Activated CD4-positive, alpha-beta T cell treated with anti-CD3 and anti-CD28 coated beads for 36 hours (primary cell): ENCODE results near the gene CDCP1. TPM values are rescaled to one million over a fixed set of nuclear protein-coding genes. Genes with fewer than 3 reads are reported as not detected.

ENCODE experiments used
- ATAC-seq: fragments of 200-7000 bp; cut with Tn5 transposase; one replicate; pipeline ENCODE4 v1.10.0; 2021; ENCODE audit warnings: mild to moderate bottlenecking, moderate library complexity
- CTCF ChIA-PET: fragments of 350-600 bp; sonication (Branson Sonifier 250); formaldehyde crosslinking; loops from one replicate; lab custom pipeline; 2021; ENCODE audit warnings: antibody characterized with exemption; lab: Charles Lee
- POLR2A ChIA-PET: fragments of 350-600 bp; sonication (Branson Sonifier 250); formaldehyde crosslinking; loops from one replicate; lab custom pipeline; 2021; ENCODE audit warnings: antibody characterized with exemption, inconsistent platforms; lab: Charles Lee
- DNase-seq: peaks from one replicate; pipeline ENCODE4 v3.0.0-alpha.2; 2020
- H3K27ac Mint-ChIP-seq: one replicate; pipeline ENCODE4 v1.8.0; 2021; ENCODE audit warnings: mixed read lengths
- H3K27me3 Mint-ChIP-seq: one replicate; pipeline ENCODE4 v1.8.0; 2021; ENCODE audit warnings: mixed read lengths
- H3K36me3 Mint-ChIP-seq: one replicate; pipeline ENCODE4 v1.8.0; 2021; ENCODE audit warnings: low read depth, mixed read lengths
- H3K4me1 Mint-ChIP-seq: one replicate; pipeline ENCODE4 v1.8.0; 2021; ENCODE audit warnings: mixed read lengths
- H3K4me3 Mint-ChIP-seq: one replicate; pipeline ENCODE4 v1.8.0; 2021; ENCODE audit warnings: mild to moderate bottlenecking, moderate library complexity, mixed read lengths
- H3K9me3 Mint-ChIP-seq: one replicate; pipeline ENCODE4 v1.8.0; 2021; ENCODE audit warnings: low read depth, mixed read lengths
- intact Hi-C, 2 experiments: fragments of 100-400 bp; cut with DNase I in 1 of 2; cut with micrococcal nuclease in 1 of 2; formaldehyde crosslinking; loops; one replicate each; pipeline versions ENCODE4 v1.14.2 to v1.15.1; 2022 to 2024; cut with DNase I, micrococcal nuclease
- total RNA-seq, 2 experiments: library from RNA; stranded (reverse); gene quantifications; one replicate each; pipeline ENCODE4 v1.2.3, GENCODE V29; 2021

CDCP1 gene
- total RNA-seq, 2 experiments from 2014 or later, result 3.7 to 5.8 TPM

GRCh38 chr3:45182915-45183871 is 37.0 kb upstream of the CDCP1 start:
- H3K36me3 Mint-ChIP-seq, result no peaks in the 10 kb centered on the region
- intact Hi-C loops, result no loop called here
- H3K27ac Mint-ChIP-seq, result no peak overlapping the region
- ATAC-seq (peak; percentile 35), DNase-seq (peak; percentile 16)
- peaks cover 14% of the 10 kb centered on the region for H3K4me1 Mint-ChIP-seq
- ChIA-PET CTCF (interaction anchor here (0.5 to 1.4 kb wide), 2 partner anchors 28 to 73 kb away, joined by 3 read pairs; no protein-coding TSS in a partner anchor), POLR2A (interaction anchor here (0.6 kb wide), 1 partner anchor 200 kb away, joined by 4 read pairs; no protein-coding TSS in a partner anchor)
- no peak overlapping the region for H3K4me3 Mint-ChIP-seq
- peaks cover 5% of the 10 kb centered on the region for H3K27me3 Mint-ChIP-seq
- H3K9me3 Mint-ChIP-seq, result no peaks in the 10 kb centered on the region

- no peaks in the 10 kb centered on the region for H3K9me3 Mint-ChIP-seq
- no peak overlapping the region for H3K27ac Mint-ChIP-seq
- H3K36me3 Mint-ChIP-seq, result no peaks in the 10 kb centered on the region
- ChIA-PET CTCF (interaction anchor here (0.9 to 1.0 kb wide), 2 partner anchors 11 to 71 kb away, joined by 3 read pairs; no protein-coding TSS in a partner anchor), POLR2A (no interaction called here)
- ATAC-seq (no peak), DNase-seq (no peak)
- peaks cover 7% of the 10 kb centered on the region for H3K4me1 Mint-ChIP-seq
- peaks cover 4% of the 10 kb centered on the region for H3K27me3 Mint-ChIP-seq
- H3K4me3 Mint-ChIP-seq, result no peak overlapping the region
- intact Hi-C loops, result no loop called here
Measured at GRCh38 chr3:45181496-45181895, 35.3 kb upstream of the CDCP1 start.

- Mint-ChIP-seq H3K27ac (no peak overlapping the region), H3K4me1 (peaks cover 6% of the 10 kb centered on the region), H3K36me3 (no peaks in the 10 kb centered on the region), H3K9me3 (no peaks in the 10 kb centered on the region), H3K27me3 (peaks cover 3% of the 10 kb centered on the region), H3K4me3 (no peak overlapping the region)
- ChIA-PET CTCF (interaction anchor here (0.6 to 0.9 kb wide), 2 partner anchors 11 to 667 kb away, joined by 3 read pairs; no protein-coding TSS in a partner anchor), POLR2A (no interaction called here)
- intact Hi-C loops, result no loop called here
- ATAC-seq (no peak), DNase-seq (no peak)
Measured at GRCh38 chr3:45180899-45181298, 34.7 kb upstream of the CDCP1 start.

GRCh38 chr3:45180051-45180450 is 33.9 kb upstream of the CDCP1 start:
- ATAC-seq, result no peak
- intact Hi-C loops, result no loop called here
- DNase-seq, result no peak
- ChIA-PET CTCF (no interaction called here), POLR2A (no interaction called here)
- H3K4me1 Mint-ChIP-seq, result peaks cover 6% of the 10 kb centered on the region
- no peak overlapping the region for H3K27ac Mint-ChIP-seq
- H3K4me3 Mint-ChIP-seq, result no peak overlapping the region
- H3K9me3 Mint-ChIP-seq, result no peaks in the 10 kb centered on the region
- peaks cover 3% of the 10 kb centered on the region for H3K27me3 Mint-ChIP-seq
- no peaks in the 10 kb centered on the region for H3K36me3 Mint-ChIP-seq

- Mint-ChIP-seq H3K4me3 (no peak overlapping the region), H3K27ac (no peak overlapping the region), H3K36me3 (no peaks in the 10 kb centered on the region), H3K4me1 (peaks cover 6% of the 10 kb centered on the region), H3K9me3 (no peaks in the 10 kb centered on the region), H3K27me3 (peaks cover 3% of the 10 kb centered on the region)
- DNase-seq (no peak), ATAC-seq (no peak)
- ChIA-PET CTCF (interaction anchor here (1.1 kb wide), 1 partner anchor 139 kb away, joined by 3 read pairs; no protein-coding TSS in a partner anchor), POLR2A (no interaction called here)
- intact Hi-C loops, result no loop called here
Measured at GRCh38 chr3:45179163-45179562, 33.0 kb upstream of the CDCP1 start.

- Mint-ChIP-seq H3K27me3 (peaks cover 3% of the 10 kb centered on the region), H3K27ac (no peak overlapping the region), H3K4me3 (no peak overlapping the region), H3K9me3 (no peaks in the 10 kb centered on the region), H3K36me3 (no peaks in the 10 kb centered on the region), H3K4me1 (peaks cover 6% of the 10 kb centered on the region)
- ATAC-seq (no peak), DNase-seq (no peak)
- intact Hi-C loops, result no loop called here
- ChIA-PET CTCF (interaction anchor here (1.1 kb wide), 1 partner anchor 138 kb away, joined by 3 read pairs; no protein-coding TSS in a partner anchor), POLR2A (no interaction called here)
Measured at GRCh38 chr3:45178183-45179023, 32.2 kb upstream of the CDCP1 start.

GRCh38 chr3:45176912-45177311 is 30.7 kb upstream of the CDCP1 start:
- no peak overlapping the region for H3K27ac Mint-ChIP-seq
- ATAC-seq, result no peak
- DNase-seq, result no peak
- H3K4me3 Mint-ChIP-seq, result no peak overlapping the region
- ChIA-PET CTCF (interaction anchor here (0.6 to 1.1 kb wide), 4 partner anchors 22 to 489 kb away, joined by 3 to 4 read pairs (median 3); no protein-coding TSS in a partner anchor), POLR2A (no interaction called here)
- H3K27me3 Mint-ChIP-seq, result peaks cover 3% of the 10 kb centered on the region
- H3K9me3 Mint-ChIP-seq, result no peaks in the 10 kb centered on the region
- no peaks in the 10 kb centered on the region for H3K4me1 Mint-ChIP-seq
- no peaks in the 10 kb centered on the region for H3K36me3 Mint-ChIP-seq
- intact Hi-C loops, result no loop called here

- intact Hi-C loops, result no loop called here
- Mint-ChIP-seq H3K9me3 (no peaks in the 10 kb centered on the region), H3K4me1 (peaks cover 8% of the 10 kb centered on the region), H3K4me3 (no peak overlapping the region), H3K27ac (no peak overlapping the region), H3K27me3 (peaks cover under 1% of the 10 kb centered on the region), H3K36me3 (no peaks in the 10 kb centered on the region)
- POLR2A ChIA-PET, result no interaction called here
- no peak for DNase-seq
- no peak for ATAC-seq
- CTCF ChIA-PET, result interaction anchor here (1.0 kb wide), 1 partner anchor 143 kb away, joined by 3 read pairs; no protein-coding TSS in a partner anchor
Measured at GRCh38 chr3:45174234-45174633, 28.1 kb upstream of the CDCP1 start.

- Mint-ChIP-seq H3K9me3 (no peaks in the 10 kb centered on the region), H3K27ac (no peak overlapping the region), H3K4me1 (peaks cover 8% of the 10 kb centered on the region), H3K36me3 (no peaks in the 10 kb centered on the region), H3K27me3 (no peaks in the 10 kb centered on the region), H3K4me3 (no peak overlapping the region)
- ATAC-seq (no peak), DNase-seq (no peak)
- POLR2A ChIA-PET, result no interaction called here
- intact Hi-C loops, result no loop called here
- CTCF ChIA-PET, result interaction anchor here (1.0 kb wide), 1 partner anchor 143 kb away, joined by 3 read pairs; no protein-coding TSS in a partner anchor
Measured at GRCh38 chr3:45173776-45174175, 27.6 kb upstream of the CDCP1 start.

- POLR2A ChIA-PET, result no interaction called here
- H3K27ac Mint-ChIP-seq, result peak overlapping the region; percentile 17
- no peak for DNase-seq
- peaks cover 30% of the 10 kb centered on the region for H3K4me1 Mint-ChIP-seq
- no peaks in the 10 kb centered on the region for H3K36me3 Mint-ChIP-seq
- no peak overlapping the region for H3K4me3 Mint-ChIP-seq
- H3K9me3 Mint-ChIP-seq, result no peaks in the 10 kb centered on the region
- no peak for ATAC-seq
- no peaks in the 10 kb centered on the region for H3K27me3 Mint-ChIP-seq
- CTCF ChIA-PET, result no interaction called here
- intact Hi-C loops, result no loop called here
Measured at GRCh38 chr3:45171283-45171682, 25.1 kb upstream of the CDCP1 start.

- no peak overlapping the region for H3K27ac Mint-ChIP-seq
- ChIA-PET CTCF (interaction anchor here (0.7 to 1.0 kb wide), 3 partner anchors 11 to 64 kb away, joined by 3 read pairs; no protein-coding TSS in a partner anchor), POLR2A (no interaction called here)
- H3K4me1 Mint-ChIP-seq, result peaks cover 37% of the 10 kb centered on the region
- H3K9me3 Mint-ChIP-seq, result peaks cover 2% of the 10 kb centered on the region
- intact Hi-C loops, result no loop called here
- no peak overlapping the region for H3K4me3 Mint-ChIP-seq
- no peaks in the 10 kb centered on the region for H3K36me3 Mint-ChIP-seq
- ATAC-seq (no peak), DNase-seq (no peak)
- H3K27me3 Mint-ChIP-seq, result no peaks in the 10 kb centered on the region
Measured at GRCh38 chr3:45170096-45170495, 23.9 kb upstream of the CDCP1 start.
